Bronchial epithelial cell (primary cell): ENCODE measurements around the gene CLEC2D. TPM values are rescaled to one million over a fixed set of nuclear protein-coding genes. Genes with fewer than 3 reads are reported as not detected.
A peak's percentile ranks its signal among the peaks of the same experiment; 100 is the strongest.

ENCODE experiments used
- DNase-seq: peaks from one replicate; pipeline ENCODE4 v3.0.0-alpha.2; 2010; ENCODE audit warnings: low read depth
- FAIRE-seq: peaks from 2 replicates; lab custom pipeline; 2011; peaks lifted over from hg19 to GRCh38; lab: Jason Lieb, UNC
- H3K27me3 ChIP-seq: 2 replicates; pipeline ENCODE4 v1.5.1; 2011; ENCODE audit warnings: low read length; ENCODE audit not compliant: control insufficient read depth, insufficient read depth
- H3K36me3 ChIP-seq: 2 replicates; pipeline ENCODE4 v1.5.1; 2011; ENCODE audit warnings: low read length; ENCODE audit not compliant: control insufficient read depth, insufficient read depth
- H3K4me3 ChIP-seq: 2 replicates; pipeline ENCODE4 v1.5.1; 2011; ENCODE audit warnings: mild to moderate bottlenecking, low read depth, low read length, control low read depth
- total RNA-seq: library from RNA; depleted of rRNA; stranded (reverse); fragments of >200 nt; gene quantifications from 2 replicates; pipeline ENCODE4 v1.2.1, GENCODE V29; 2014
- TF ChIP-seq, protein P1 (sequence below): IDR thresholded peaks from 2 replicates; pipeline ENCODE4 v1.5.1; 2011; ENCODE audit warnings: mild to moderate bottlenecking, moderate library complexity, low read length, control low read depth, inconsistent platforms; ENCODE audit not compliant: insufficient read depth, severe bottlenecking

CLEC2D gene, protein sequence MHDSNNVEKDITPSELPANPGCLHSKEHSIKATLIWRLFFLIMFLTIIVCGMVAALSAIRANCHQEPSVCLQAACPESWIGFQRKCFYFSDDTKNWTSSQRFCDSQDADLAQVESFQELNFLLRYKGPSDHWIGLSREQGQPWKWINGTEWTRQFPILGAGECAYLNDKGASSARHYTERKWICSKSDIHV
- 1.9 and 2.6 TPM in 2 replicates for total RNA-seq

- Histone ChIP-seq H3K27me3 (no peaks in the 10 kb centered on the region), H3K36me3 (no peaks in the 10 kb centered on the region), H3K4me3 (no peak within 1 kb of the TSS)
- FAIRE-seq: no peak
- TF ChIP-seq, protein P1, sequence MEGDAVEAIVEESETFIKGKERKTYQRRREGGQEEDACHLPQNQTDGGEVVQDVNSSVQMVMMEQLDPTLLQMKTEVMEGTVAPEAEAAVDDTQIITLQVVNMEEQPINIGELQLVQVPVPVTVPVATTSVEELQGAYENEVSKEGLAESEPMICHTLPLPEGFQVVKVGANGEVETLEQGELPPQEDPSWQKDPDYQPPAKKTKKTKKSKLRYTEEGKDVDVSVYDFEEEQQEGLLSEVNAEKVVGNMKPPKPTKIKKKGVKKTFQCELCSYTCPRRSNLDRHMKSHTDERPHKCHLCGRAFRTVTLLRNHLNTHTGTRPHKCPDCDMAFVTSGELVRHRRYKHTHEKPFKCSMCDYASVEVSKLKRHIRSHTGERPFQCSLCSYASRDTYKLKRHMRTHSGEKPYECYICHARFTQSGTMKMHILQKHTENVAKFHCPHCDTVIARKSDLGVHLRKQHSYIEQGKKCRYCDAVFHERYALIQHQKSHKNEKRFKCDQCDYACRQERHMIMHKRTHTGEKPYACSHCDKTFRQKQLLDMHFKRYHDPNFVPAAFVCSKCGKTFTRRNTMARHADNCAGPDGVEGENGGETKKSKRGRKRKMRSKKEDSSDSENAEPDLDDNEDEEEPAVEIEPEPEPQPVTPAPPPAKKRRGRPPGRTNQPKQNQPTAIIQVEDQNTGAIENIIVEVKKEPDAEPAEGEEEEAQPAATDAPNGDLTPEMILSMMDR: no peak
- DNase-seq: no peak
Measured at GRCh38 chr12:9669534-9669933, at the start of gene CLEC2D. TSS of gene CLEC2D (plus strand) at chr12:9669713. CDS start at chr12:9669735, 22 bp downstream.

- FAIRE-seq (peak; percentile 23), DNase-seq (peak; percentile 45)
- Histone ChIP-seq H3K4me3 (no peak overlapping the region), H3K27me3 (no peaks in the 10 kb centered on the region), H3K36me3 (no peaks in the 10 kb centered on the region)
- TF ChIP-seq, protein P1: no peak
Measured at GRCh38 chr12:9625019-9625418, 44.5 kb upstream of the CLEC2D start.

DNA sequence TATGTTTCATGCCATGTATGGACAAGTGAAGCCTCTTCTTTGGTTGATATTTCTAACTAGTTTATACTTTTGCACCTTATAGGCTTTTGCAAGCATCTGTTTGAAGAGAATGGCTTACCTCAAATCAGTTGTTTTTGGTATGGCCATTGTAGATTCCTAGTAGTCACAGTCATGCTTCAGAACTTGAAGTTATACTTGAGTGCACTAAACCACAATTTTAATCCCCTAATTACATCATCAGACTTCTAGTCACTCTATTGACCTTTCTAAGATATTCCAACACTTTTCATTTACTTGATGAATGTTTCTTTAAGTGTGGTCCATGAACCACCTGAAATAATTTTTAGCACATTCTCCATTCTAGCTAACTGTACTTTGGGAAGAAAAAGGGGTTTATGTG, 43.2 kb upstream of the CLEC2D start:
- peak; percentile 48 for DNase-seq
- FAIRE-seq: no peak

DNA sequence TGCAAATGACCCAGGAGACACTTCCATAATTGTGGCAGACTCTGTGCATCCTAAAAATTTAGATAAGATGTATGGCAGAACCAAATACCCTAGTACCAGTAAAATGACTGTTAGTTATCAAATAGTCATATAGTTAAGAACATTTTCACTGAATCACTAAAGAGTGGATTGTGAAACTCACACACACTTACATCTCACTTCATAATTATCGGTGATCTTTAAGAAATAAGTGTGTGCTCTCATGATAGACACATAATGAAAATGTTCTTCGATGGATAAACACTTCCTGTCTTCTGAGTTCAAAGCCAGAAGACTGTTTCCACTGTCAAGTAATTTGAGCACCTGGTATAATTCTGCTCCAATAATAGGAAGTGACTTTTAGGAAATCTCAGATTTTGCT, 42.7 kb upstream of the CLEC2D start:
- FAIRE-seq (no peak), DNase-seq (no peak)
- TF ChIP-seq, protein P1: no peak
- no peaks in the 10 kb centered on the region for H3K27me3 ChIP-seq
- no peaks in the 10 kb centered on the region for H3K36me3 ChIP-seq
- no peak overlapping the region for H3K4me3 ChIP-seq

More for the DNA sequence above, 43.2 kb upstream of the CLEC2D start:
- TF ChIP-seq, protein P1: no peak
- Histone ChIP-seq H3K4me3 (no peak overlapping the region), H3K36me3 (no peaks in the 10 kb centered on the region), H3K27me3 (no peaks in the 10 kb centered on the region)

DNA sequence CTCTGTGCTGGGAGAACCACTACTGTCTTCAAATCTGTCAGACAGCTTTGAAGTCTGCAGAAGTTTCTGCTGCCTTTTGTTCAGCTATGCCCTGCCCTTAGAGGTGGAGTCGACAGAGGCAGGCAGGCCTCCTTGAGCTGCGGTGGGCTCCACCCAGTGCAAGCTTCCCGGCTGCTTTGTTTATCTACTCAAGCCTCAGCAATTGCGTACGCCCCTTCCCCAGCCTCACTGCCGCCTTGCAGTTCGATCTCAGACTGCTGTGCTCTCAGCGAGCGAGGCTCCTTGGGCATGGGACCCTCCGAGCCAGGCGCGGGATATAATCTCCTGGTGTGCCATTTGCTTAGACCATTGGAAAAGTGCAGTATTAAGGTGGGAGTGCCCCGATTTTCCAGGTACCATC, 36.7 kb upstream of the CLEC2D start:
- H3K27me3 ChIP-seq: no peaks in the 10 kb centered on the region
- no peak for DNase-seq
- TF ChIP-seq, protein P1: no peak
- no peak for FAIRE-seq
- no peaks in the 10 kb centered on the region for H3K36me3 ChIP-seq
- no peak overlapping the region for H3K4me3 ChIP-seq
